Measurements from ENCODE around the gene TBC1D1.

Gene TBC1D1

GRCh38 chr4:37928426-37929416, 37.8 kb downstream of the TBC1D1 start:
- DNase-seq: no peak

GRCh38 chr4:37934096-37934495, 43.2 kb downstream of the TBC1D1 start:
- DNase-seq: no peak

GRCh38 chr4:37934609-37935008, 43.7 kb downstream of the TBC1D1 start:
- no peak for DNase-seq

DNA sequence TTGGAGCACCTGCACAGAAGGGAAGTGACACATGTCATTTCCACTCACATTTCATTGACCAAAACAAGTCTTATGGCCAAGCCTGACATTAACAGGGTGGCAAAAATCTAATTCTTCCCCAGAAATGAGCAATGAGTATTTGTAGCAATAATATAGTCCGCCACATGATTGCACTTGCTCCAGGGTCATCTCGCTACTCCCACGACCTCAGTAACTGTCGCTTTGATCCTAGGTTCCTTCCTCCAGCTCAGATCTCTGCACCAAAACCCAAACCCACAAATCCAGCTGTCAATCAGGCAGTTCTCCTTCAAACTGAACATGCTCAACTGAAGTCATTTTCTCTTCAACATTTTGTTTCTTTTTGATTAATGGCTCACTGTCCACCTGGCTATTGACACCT, 44.1 kb downstream of the TBC1D1 start:
- no peak for DNase-seq

DNA sequence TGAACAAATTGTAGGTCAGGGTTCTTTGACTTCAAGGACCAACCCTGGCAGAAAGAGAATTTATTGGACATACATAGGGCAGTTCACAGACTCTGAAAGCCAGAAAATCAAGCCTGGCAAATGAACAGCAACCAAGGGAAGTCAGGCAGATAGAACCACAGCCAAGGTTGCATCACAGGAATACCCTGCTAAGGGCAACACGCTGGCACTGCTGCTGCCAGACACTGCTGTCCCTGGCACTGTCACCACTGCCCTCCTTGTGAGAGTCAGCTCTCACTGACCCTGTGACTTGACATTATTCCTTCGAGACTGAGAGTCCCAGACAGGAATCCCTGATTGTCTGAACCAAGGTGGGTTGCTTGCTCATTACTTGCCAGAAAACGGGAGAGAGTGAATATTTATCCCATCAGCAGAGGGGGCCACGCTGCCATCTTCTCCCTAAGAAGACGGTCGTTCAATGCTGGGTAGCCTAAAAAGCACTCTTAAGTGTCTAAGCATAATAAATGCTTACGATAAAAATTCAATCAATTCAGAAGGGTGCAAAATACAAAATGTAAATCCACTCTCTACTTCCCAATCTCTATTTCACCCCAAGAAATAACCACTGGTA, 46.1 kb downstream of the TBC1D1 start:
- DNase-seq: no peak

GRCh38 chr4:37938208-37938607, 47.3 kb downstream of the TBC1D1 start:
- DNase-seq: no peak

DNA sequence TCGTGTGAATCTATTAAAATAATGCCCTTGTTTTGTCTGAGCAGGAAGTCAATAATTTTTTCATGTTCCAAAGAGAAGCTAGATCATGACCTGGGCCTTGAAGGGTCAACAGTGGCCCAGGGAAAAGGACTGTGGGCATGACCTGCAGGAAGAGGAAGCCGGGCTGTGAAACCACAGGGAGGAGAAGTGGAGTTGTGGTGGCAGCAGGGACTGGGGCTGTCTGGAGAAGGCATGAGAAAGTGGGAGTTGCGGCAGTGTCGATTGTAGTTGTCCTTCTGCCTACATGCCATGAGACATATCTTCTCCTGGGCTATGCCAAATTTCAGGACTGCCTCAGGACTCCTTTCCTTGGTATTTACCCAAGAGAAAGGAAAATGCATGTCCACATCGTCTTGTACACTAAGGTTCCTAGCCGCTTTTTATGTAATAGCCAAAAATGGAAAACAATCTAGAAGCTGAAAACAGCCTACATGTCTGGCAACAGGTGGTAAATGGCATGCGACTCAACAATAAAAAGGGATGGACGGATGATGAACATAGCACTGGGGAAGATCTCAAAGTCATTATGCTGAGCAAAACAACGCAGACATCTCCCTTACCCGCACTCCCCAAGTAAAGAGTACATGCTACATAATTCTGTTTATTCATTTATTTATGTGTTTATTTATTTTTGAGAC, 55.8 kb downstream of the TBC1D1 start:
- DNase-seq: no peak

DNA sequence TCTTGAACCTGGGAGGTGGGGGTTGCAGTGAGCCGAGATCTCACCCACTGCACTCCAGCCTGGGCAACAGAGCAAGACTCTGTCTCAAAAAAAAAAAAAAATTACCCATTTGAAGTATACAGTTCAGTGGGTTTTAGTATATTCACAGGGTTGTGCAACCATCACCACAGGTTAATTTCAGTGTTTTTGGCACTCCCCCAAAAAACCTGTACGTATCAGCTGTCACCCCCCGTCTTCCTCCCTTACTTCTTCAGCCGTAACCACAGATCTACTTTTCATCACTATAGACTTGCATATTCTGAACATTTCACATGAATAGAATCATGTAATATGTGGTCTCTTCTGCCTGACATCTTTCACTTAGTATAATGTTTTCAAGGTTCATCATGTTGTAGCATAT, 57.7 kb downstream of the TBC1D1 start:
- DNase-seq: no peak

GRCh38 chr4:37949636-37950426, 58.9 kb downstream of the TBC1D1 start:
- no peak for DNase-seq

DNA sequence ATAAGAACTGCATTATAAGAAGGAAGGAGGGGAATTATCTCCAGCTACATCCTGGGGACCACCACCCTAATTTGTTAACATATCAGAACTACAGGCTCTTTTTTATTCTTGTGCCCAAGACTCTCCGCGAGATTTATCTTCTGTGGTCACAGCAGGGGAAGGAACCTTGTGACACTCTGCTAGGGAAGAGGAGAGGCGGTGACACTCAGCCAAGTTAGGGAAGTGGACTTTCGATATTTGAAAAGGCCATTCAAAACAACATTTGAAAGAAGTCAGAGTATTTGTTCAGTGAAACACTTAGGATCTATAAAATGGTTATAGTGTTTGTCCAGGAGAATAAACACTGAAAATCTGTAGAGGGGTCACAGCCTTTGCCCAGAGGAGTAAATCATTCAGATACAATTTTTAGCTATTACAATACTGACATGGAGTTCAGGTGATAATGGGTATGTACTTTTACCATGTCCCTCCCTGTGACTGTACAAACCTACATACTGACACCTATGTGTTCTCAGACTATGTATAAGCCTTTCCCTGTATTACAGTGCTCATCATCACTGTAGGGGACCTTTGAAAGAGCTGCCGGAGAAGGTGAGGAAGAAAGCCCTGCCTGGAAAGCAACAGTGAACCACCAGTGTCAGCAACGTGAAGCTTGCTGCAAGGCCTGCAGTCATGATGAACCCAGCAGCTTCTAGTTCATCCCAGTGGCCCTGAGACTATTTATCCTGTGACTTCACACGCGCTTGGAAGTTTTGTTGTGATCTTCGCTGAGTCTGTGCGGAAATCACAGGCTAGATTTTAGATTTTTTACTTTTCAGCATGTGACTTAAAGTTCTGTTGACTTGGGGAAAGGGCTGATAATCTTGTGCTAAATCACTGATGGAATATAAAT, 60.8 kb downstream of the TBC1D1 start:
- DNase-seq: no peak

DNA sequence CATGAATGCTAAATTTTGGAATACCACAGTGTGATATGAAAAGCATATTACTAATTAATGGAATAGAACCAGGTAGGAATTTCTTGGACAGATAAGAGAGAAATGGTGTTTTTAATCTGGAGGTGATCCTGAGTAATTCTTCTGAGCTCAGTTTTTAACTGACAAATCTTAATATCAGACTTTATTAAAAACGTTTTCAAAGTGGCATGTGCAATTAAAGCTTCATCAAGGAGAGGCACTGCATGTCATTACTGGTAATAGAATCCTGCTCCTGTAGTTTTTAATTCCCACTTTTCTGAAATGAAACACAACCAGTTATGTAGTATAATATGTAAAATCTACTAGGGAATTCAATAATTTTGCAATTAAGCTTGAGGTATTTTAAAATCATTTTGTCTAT, 62.3 kb downstream of the TBC1D1 start:
- DNase-seq: no peak

DNA sequence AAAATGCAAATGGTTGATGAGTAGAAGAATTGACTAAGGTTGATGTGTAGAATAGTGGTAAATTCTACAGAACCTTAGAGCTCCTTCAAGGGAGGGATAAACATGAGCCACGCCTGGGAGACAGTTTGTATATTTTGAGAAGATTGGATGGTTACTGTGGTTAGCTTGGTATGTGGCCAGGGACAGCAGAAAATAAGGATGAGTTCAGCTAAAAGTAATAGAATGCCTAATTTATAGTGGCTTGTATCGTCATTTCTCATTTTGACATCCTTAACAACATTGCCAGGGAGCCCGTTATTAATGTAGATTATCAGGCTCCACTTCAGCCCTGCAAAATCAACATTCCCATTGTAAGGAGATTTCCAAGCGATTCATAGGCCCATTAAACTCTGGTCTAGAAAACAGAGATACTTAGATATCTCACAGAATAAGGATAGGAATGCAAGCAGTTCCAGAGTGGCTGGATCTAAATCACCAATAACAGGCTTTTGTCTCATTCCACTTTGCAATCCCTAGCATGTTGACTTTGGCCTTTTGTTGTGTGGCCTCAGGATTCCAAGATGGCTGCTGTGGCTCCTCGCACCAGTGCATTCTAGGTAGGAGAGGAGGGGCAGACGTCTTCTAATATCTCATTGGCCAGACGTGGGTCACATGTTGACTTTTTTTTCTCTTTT, 62.9 kb downstream of the TBC1D1 start:
- DNase-seq: no peak

- no peak for DNase-seq
Observed at GRCh38 chr4:37956941-37957340, 66.1 kb downstream of the TBC1D1 start.

DNA sequence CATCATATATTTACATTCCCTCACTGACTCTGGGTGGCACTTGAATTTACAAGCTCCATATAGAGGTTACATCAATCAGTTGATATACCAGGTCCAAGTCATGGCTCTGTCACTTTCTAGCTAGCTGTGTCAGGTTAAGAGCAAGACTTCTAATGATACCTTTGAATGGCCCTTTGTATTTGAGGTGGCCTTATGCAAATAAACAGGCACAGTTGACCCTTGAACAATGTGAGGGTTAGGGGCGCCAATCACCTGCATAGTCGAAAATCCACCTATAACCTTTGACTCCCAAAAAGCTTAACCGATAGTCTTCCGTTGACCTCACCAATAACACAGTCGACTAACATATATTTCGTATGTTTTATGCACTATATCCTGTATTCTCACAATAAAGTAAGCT, 68.0 kb downstream of the TBC1D1 start:
- no peak for DNase-seq

GRCh38 chr4:37960098-37960497, 69.2 kb downstream of the TBC1D1 start, which contains the start of gene PTTG2:
PTTG2 (plus strand) TSS chr4:37960398; CDS start chr4:37960435, 37 bp downstream.
- no peak for DNase-seq

GRCh38 chr4:37960679-37961450, 70.0 kb downstream of the TBC1D1 start:
- DNase-seq: no peak

- no peak for DNase-seq
Observed at GRCh38 chr4:37964734-37965457, 74.0 kb downstream of the TBC1D1 start.

DNA sequence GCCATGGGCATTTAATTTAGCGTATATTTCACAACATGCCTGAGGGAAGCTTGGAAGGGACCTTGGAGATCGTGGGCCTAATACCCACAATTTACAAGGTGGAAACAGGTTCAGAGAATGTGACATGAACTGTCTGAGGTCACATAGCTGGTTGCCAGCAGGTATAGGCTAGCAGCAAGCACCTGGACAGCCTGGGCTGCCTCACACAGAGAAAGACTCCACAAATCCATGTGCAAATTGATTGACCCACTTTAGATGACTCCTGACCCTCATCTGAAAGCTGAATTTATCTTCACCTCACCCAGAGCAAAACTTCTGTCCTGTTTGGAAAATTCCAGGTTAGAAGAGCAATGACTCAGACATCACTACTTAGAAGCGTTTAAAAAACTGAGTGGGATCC, 75.2 kb downstream of the TBC1D1 start:
- no peak for DNase-seq

DNA sequence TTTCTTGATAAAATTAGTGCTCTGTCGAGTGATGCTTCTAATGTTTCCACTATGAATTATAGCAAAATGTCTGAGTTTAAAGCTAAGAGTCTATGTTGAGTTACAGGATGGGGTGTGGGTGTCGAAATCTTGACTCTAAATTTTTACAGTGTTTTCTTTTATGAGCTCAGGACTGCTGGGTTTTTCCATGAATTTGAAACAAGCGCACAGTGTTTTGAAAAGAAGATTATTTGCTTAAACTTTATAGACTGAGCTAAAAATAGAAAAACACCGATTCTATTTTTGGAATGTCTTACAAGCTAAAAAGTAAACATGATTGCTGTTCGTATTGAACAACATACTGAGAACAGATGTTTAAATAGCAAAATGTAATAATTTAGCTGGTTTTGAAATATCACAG, 76.9 kb downstream of the TBC1D1 start:
- DNase-seq: no peak

DNA sequence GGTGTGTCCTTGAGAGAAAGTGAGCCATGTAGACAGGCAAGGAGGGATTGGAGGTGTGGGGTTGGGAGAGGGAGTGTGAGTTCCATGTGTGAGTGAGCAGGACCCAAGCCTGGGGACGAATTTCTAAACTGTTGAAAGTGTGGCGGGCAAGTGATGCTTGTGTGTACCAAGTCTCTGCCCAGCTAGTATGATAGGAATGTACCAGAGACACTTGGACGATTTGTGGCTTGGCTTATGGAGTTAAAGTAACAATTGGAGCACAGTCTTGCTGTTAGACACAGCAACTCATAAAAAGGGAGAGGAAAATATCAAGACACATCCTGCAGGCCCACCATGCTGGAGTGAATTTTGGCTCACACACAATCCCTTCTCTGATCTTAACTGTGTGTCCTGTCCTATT, 77.9 kb downstream of the TBC1D1 start:
- no peak for DNase-seq

All from NCI-H2081 treated with DMSO at 0.1 percent for 48 hours (cell line).